Body of pancreas (tissue), 4 donors: ENCODE results near the gene HDC.

Source experiments
- CTCF ChIP-seq, 7 experiments: fragments of 450-650 bp in 4 of 7; fragments of 200-600 bp in 3 of 7; sonication (generic) in 3 of 7; IDR thresholded peaks; one replicate each; pipeline ENCODE4 v1.5.1; 2016 to 2019; ENCODE audit warnings: antibody characterized with exemption in 7 of 7
- POLR2A ChIP-seq, 3 donors: fragments of 450-650 bp; IDR thresholded peaks; one replicate each; pipeline ENCODE4 v1.6.1; 2016; ENCODE audit warnings: antibody characterized with exemption in 3 of 3, mild to moderate bottlenecking in 2 of 3

- TF ChIP-seq POLR2A (IDR thresholded peaks at IDR 0.05): no peak
- no peak for TF ChIP-seq CTCF (IDR thresholded peaks at IDR 0.05)
These were observed 30.4 kb upstream of the HDC start for GRCh38 chr15:50295966-50296365.
